ENCODE results near the gene PDE4B. TPM values are rescaled to one million over a fixed set of nuclear protein-coding genes. Genes with fewer than 3 reads are reported as not detected.
A peak's percentile ranks its signal among the peaks of the same experiment; 100 is the strongest.

The PDE4B gene
- total RNA-seq, 1 experiment from 2014 or later: 3.3 TPM

DNA sequence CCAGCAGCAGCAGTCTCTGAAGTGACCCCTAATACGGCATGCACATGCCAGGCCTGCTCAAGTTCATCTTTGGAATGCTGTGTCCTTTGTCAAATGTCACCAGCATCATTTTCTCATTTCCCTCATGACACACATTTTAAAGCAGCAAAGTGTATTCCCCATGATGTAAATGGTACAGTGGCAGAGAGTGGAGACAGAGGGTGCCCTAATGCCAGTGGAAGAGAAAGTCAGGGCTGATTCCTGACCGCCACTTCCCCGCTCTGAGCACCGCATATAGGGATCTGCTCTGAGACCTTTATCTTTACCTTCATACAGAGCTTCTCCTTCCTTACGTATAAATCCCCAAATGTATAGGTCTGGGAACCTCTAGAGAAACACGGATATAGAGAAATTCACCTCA is 518.9 kb downstream of the PDE4B start:
- Mint-ChIP-seq H3K27ac (ENCODE audit: low read depth, unreplicated experiment) (no peak overlapping the region), H3K36me3 (ENCODE audit: insufficient read depth, unreplicated experiment) (no peaks in the 10 kb centered on the region), H3K4me3 (ENCODE audit: unreplicated experiment) (no peak overlapping the region), H3K9me3 (ENCODE audit: unreplicated experiment) (no peaks in the 10 kb centered on the region), H3K27me3 (ENCODE audit: insufficient read depth, unreplicated experiment) (no peaks in the 10 kb centered on the region), H3K4me1 (ENCODE audit: insufficient read depth, unreplicated experiment) (peaks cover 11% of the 10 kb centered on the region)
- intact Hi-C loops (cut with micrococcal nuclease): no loop called here
- ChIA-PET POLR2A (interaction anchor here (2.1 kb wide), 1 partner anchor 9 kb away, joined by 6 read pairs; no protein-coding TSS in a partner anchor), CTCF (interaction anchor here (0.6 to 1.0 kb wide), 3 partner anchors 22 to 210 kb away, joined by 3 read pairs; no protein-coding TSS in a partner anchor)
- no TSS peak for BruUV-seq (replicated peaks)
- no peak for DNase-seq (ENCODE audit: unreplicated experiment)
- TF ChIP-seq, protein P1, sequence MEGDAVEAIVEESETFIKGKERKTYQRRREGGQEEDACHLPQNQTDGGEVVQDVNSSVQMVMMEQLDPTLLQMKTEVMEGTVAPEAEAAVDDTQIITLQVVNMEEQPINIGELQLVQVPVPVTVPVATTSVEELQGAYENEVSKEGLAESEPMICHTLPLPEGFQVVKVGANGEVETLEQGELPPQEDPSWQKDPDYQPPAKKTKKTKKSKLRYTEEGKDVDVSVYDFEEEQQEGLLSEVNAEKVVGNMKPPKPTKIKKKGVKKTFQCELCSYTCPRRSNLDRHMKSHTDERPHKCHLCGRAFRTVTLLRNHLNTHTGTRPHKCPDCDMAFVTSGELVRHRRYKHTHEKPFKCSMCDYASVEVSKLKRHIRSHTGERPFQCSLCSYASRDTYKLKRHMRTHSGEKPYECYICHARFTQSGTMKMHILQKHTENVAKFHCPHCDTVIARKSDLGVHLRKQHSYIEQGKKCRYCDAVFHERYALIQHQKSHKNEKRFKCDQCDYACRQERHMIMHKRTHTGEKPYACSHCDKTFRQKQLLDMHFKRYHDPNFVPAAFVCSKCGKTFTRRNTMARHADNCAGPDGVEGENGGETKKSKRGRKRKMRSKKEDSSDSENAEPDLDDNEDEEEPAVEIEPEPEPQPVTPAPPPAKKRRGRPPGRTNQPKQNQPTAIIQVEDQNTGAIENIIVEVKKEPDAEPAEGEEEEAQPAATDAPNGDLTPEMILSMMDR (IDR thresholded peaks at IDR 0.05; ENCODE audit: unreplicated experiment): no peak

DNA sequence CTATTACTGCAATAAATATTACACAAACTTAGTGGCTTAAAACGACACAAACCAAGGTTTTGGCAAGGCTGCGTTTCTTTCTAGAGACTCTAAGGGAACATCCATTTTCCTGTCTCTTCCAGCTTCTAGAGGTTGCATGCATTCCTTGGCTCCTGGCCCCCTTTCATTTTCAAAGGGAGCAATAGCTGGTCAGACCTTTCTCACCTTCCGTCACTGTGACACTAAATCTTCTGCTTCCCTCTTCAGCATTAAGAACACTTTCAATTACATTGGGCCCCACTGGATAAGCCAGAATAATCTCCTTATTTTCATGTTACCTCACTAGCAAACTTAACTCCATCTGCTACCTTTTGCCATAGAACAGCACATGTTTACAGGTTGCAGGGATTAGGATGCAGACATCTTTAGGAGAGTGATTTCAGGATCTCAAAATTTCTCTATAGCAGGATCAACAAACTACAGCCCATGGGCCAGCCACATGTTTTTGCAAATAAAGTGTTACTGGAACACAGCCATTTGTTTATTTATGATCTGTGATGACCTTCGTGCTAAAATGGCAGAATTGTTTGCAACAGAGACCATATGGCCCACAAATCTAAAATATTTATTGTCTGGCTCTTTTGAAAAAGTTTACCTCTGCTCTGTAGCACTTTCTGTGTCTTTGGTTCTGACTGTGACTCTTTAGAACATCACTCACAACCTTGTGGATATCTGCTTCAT is 519.7 kb downstream of the PDE4B start:
- no peaks in the 10 kb centered on the region for H3K36me3 Mint-ChIP-seq (ENCODE audit: insufficient read depth, unreplicated experiment)
- TF ChIP-seq, protein P1 (IDR thresholded peaks at IDR 0.05; ENCODE audit: unreplicated experiment): no peak

GRCh38 chr1:66313429-66313828 is 520.7 kb downstream of the PDE4B start:
- H3K27me3 Mint-ChIP-seq (ENCODE audit: insufficient read depth, unreplicated experiment): no peaks in the 10 kb centered on the region
- DNase-seq (ENCODE audit: unreplicated experiment): peak; percentile 46
- H3K36me3 Mint-ChIP-seq (ENCODE audit: insufficient read depth, unreplicated experiment): no peaks in the 10 kb centered on the region
- TF ChIP-seq, protein P1 (IDR thresholded peaks at IDR 0.05; ENCODE audit: unreplicated experiment): no peak
- ChIA-PET CTCF (interaction anchor here (0.6 to 1.1 kb wide), 3 partner anchors 12 to 145 kb away, joined by 3 to 4 read pairs (median 3); no protein-coding TSS in a partner anchor), POLR2A (interaction anchor here (1.3 to 1.5 kb wide), 2 partner anchors 12 to 17 kb away, joined by 3 to 6 read pairs; no protein-coding TSS in a partner anchor)
- intact Hi-C loops (cut with micrococcal nuclease): no loop called here
- H3K27ac Mint-ChIP-seq (ENCODE audit: low read depth, unreplicated experiment): no peak overlapping the region
- H3K9me3 Mint-ChIP-seq (ENCODE audit: unreplicated experiment): no peaks in the 10 kb centered on the region
- H3K4me1 Mint-ChIP-seq (ENCODE audit: insufficient read depth, unreplicated experiment): peaks cover 12% of the 10 kb centered on the region
- BruUV-seq (replicated peaks): no TSS peak
- no peak overlapping the region for H3K4me3 Mint-ChIP-seq (ENCODE audit: unreplicated experiment)

More for the DNA sequence above, 519.7 kb downstream of the PDE4B start:
- H3K9me3 Mint-ChIP-seq (ENCODE audit: unreplicated experiment): no peaks in the 10 kb centered on the region
- H3K4me3 Mint-ChIP-seq (ENCODE audit: unreplicated experiment): no peak overlapping the region
- CTCF ChIA-PET: interaction anchor here (1.0 kb wide), 1 partner anchor 124 kb away, joined by 3 read pairs; no protein-coding TSS in a partner anchor
- H3K4me1 Mint-ChIP-seq (ENCODE audit: insufficient read depth, unreplicated experiment): peaks cover 12% of the 10 kb centered on the region
- BruUV-seq (replicated peaks): no TSS peak
- no peak overlapping the region for H3K27ac Mint-ChIP-seq (ENCODE audit: low read depth, unreplicated experiment)
- no peak for DNase-seq (ENCODE audit: unreplicated experiment)
- POLR2A ChIA-PET: interaction anchor here (1.3 to 2.1 kb wide), 2 partner anchors 10 to 18 kb away, joined by 3 to 6 read pairs; no protein-coding TSS in a partner anchor
- intact Hi-C loops (cut with micrococcal nuclease): no loop called here
- H3K27me3 Mint-ChIP-seq (ENCODE audit: insufficient read depth, unreplicated experiment): no peaks in the 10 kb centered on the region

- ChIA-PET POLR2A (interaction anchor here (0.9 to 1.4 kb wide), 4 partner anchors 15 to 17 kb away, joined by 3 to 5 read pairs (median 4); no protein-coding TSS in a partner anchor), CTCF (interaction anchor here (0.7 to 1.3 kb wide), 4 partner anchors 11 to 931 kb away, joined by 3 to 5 read pairs (median 3); no protein-coding TSS in a partner anchor)
- Mint-ChIP-seq H3K36me3 (ENCODE audit: insufficient read depth, unreplicated experiment) (no peaks in the 10 kb centered on the region), H3K27me3 (ENCODE audit: insufficient read depth, unreplicated experiment) (no peaks in the 10 kb centered on the region), H3K9me3 (ENCODE audit: unreplicated experiment) (no peaks in the 10 kb centered on the region), H3K27ac (ENCODE audit: low read depth, unreplicated experiment) (peak overlapping the region; percentile 50), H3K4me3 (ENCODE audit: unreplicated experiment) (no peak overlapping the region), H3K4me1 (ENCODE audit: insufficient read depth, unreplicated experiment) (peaks cover 12% of the 10 kb centered on the region)
- no TSS peak for BruUV-seq (replicated peaks)
- DNase-seq (ENCODE audit: unreplicated experiment): peak; percentile 61
- TF ChIP-seq, protein P1 (IDR thresholded peaks at IDR 0.05; ENCODE audit: unreplicated experiment): no peak
- intact Hi-C loops (cut with micrococcal nuclease): no loop called here
These were observed 523.0 kb downstream of the PDE4B start for GRCh38 chr1:66315671-66316070.

All from MCF 10A (cell line).